ENCODE data around the gene ADCY5.
A peak's percentile ranks its signal among the peaks of the same experiment; 100 is the strongest.

Gene ADCY5

GRCh38 chr3:123367467-123368154 lies 81.3 kb downstream of the ADCY5 start:
- no peak for DNase-seq (ENCODE audit: low spot score)

GRCh38 chr3:123365450-123366143 lies 83.3 kb downstream of the ADCY5 start:
- DNase-seq (ENCODE audit: low spot score): peak; percentile 37

- DNase-seq (ENCODE audit: low spot score): no peak
These were observed 87.8 kb downstream of the ADCY5 start for GRCh38 chr3:123361071-123361470.

- DNase-seq (ENCODE audit: low spot score): no peak
These were observed 91.6 kb downstream of the ADCY5 start for GRCh38 chr3:123357275-123357674.

GRCh38 chr3:123353850-123354233 lies 95.0 kb downstream of the ADCY5 start:
- no peak for DNase-seq (ENCODE audit: low spot score)

- DNase-seq (ENCODE audit: low spot score): no peak
These were observed 95.6 kb downstream of the ADCY5 start for GRCh38 chr3:123353227-123353849.

- no peak for DNase-seq (ENCODE audit: low spot score)
These were observed 96.7 kb downstream of the ADCY5 start for GRCh38 chr3:123352134-123352554.

GRCh38 chr3:123351501-123351900 lies 97.4 kb downstream of the ADCY5 start:
- no peak for DNase-seq (ENCODE audit: low spot score)

GRCh38 chr3:123350971-123351370 lies 97.9 kb downstream of the ADCY5 start:
- no peak for DNase-seq (ENCODE audit: low spot score)

GRCh38 chr3:123349566-123350435 lies 99.1 kb downstream of the ADCY5 start:
- no peak for DNase-seq (ENCODE audit: low spot score)

- no peak for DNase-seq (ENCODE audit: low spot score)
These were observed 99.7 kb downstream of the ADCY5 start for GRCh38 chr3:123349201-123349535.

GRCh38 chr3:123348471-123349200 lies 100.3 kb downstream of the ADCY5 start:
- DNase-seq (ENCODE audit: low spot score): no peak

GRCh38 chr3:123347691-123348264 lies 101.1 kb downstream of the ADCY5 start:
- no peak for DNase-seq (ENCODE audit: low spot score)

GRCh38 chr3:123347205-123347604 lies 101.7 kb downstream of the ADCY5 start:
- no peak for DNase-seq (ENCODE audit: low spot score)

GRCh38 chr3:123346021-123346420 lies 102.9 kb downstream of the ADCY5 start:
- DNase-seq (ENCODE audit: low spot score): no peak

- DNase-seq (ENCODE audit: low spot score): no peak
These were observed 103.8 kb downstream of the ADCY5 start for GRCh38 chr3:123344907-123345594.

- no peak for DNase-seq (ENCODE audit: low spot score)
These were observed 104.5 kb downstream of the ADCY5 start for GRCh38 chr3:123344175-123344906.

GRCh38 chr3:123343296-123344174 lies 105.4 kb downstream of the ADCY5 start:
- no peak for DNase-seq (ENCODE audit: low spot score)

GRCh38 chr3:123342631-123343080 lies 106.2 kb downstream of the ADCY5 start:
- no peak for DNase-seq (ENCODE audit: low spot score)
